H1 (cell line): ENCODE measurements around the gene BRD4. TPM values are rescaled to one million over a fixed set of nuclear protein-coding genes. Genes with fewer than 3 reads are reported as not detected.

Experiments used
- CTCF ChIA-PET: fragments of 300-600 bp; sonication (Branson Sonifier 250); formaldehyde crosslinking; loops from one replicate; lab custom pipeline; 2021; ENCODE audit not compliant: partially characterized antibody; lab: Charles Lee
- POLR2A ChIA-PET: fragments of 300-600 bp; sonication (Branson Sonifier 250); formaldehyde crosslinking; loops from one replicate; lab custom pipeline; 2021; ENCODE audit warnings: inconsistent platforms; ENCODE audit not compliant: partially characterized antibody; lab: Charles Lee
- DNase-seq, 2 experiments: peaks; one replicate each; pipeline versions ENCODE4 v3.0.0 to v3.0.0-alpha.2; 2010 to 2022; ENCODE audit warnings: low spot score in 2 of 2, low read depth in 1 of 2, mixed read lengths in 1 of 2
- FAIRE-seq: peaks from 2 replicates; lab custom pipeline; 2011; peaks lifted over from hg19 to GRCh38; lab: Jason Lieb, UNC
- H2AFZ ChIP-seq: 2 replicates; pipeline ENCODE4 v1.8.1; 2012; ENCODE audit warnings: low read length, inconsistent platforms
- H2AK5ac ChIP-seq: 2 replicates; pipeline ENCODE4 v1.6.1; 2013; ENCODE audit warnings: low read depth, low read length
- H2BK120ac ChIP-seq: replicated peaks from 2 replicates; pipeline ENCODE3; 2013; ENCODE audit warnings: low read depth, low read length, inconsistent platforms
- H2BK12ac ChIP-seq: 2 replicates; pipeline ENCODE4 v1.6.1; 2013; ENCODE audit warnings: low read depth, low read length
- H2BK15ac ChIP-seq: 2 replicates; pipeline ENCODE4 v1.6.1; 2013; ENCODE audit warnings: low read length
- H2BK20ac ChIP-seq: 2 replicates; pipeline ENCODE4 v1.6.1; 2013; ENCODE audit warnings: low read length
- H2BK5ac ChIP-seq: 2 replicates; pipeline ENCODE4 v1.6.1; 2013; ENCODE audit warnings: low read depth, low read length
- H3K14ac ChIP-seq: 2 replicates; pipeline ENCODE4 v1.6.1; 2013; ENCODE audit warnings: inconsistent platforms; ENCODE audit not compliant: insufficient read length
- H3K18ac ChIP-seq: 2 replicates; pipeline ENCODE4 v1.6.1; 2013; ENCODE audit warnings: low read length; ENCODE audit errors: extremely low read depth
- H3K23ac ChIP-seq: 2 replicates; pipeline ENCODE4 v1.6.1; 2013; ENCODE audit warnings: inconsistent platforms; ENCODE audit not compliant: insufficient read length
- H3K23me2 ChIP-seq: 2 replicates; pipeline ENCODE4 v1.6.1; 2013; ENCODE audit warnings: low read depth, low read length
- H3K27ac ChIP-seq: 2 replicates; pipeline ENCODE4 v1.6.1; 2011; ENCODE audit warnings: low read depth, low read length, inconsistent platforms
- H3K27me3 ChIP-seq, 4 experiments: replicated peaks in 1 of 4; 1 replicate in 1 of 4; 2 replicates in 3 of 4; pipeline versions ENCODE4 v1.6.1 to v1.8.1; 2011 to 2013; ENCODE audit warnings: low read length in 3 of 4, mild to moderate bottlenecking in 3 of 4, inconsistent platforms in 2 of 4, mixed read lengths in 2 of 4, moderate library complexity in 1 of 4; ENCODE audit not compliant: control insufficient read depth in 3 of 4, insufficient read depth in 3 of 4; ENCODE audit errors: extremely low read depth in 1 of 4
- H3K36me3 ChIP-seq, 4 experiments: 2 replicates each; pipeline versions ENCODE4 v1.6.1 to v1.8.1; 2011 to 2013; ENCODE audit warnings: mild to moderate bottlenecking in 4 of 4, low read length in 3 of 4, moderate library complexity in 2 of 4, control low read depth in 1 of 4, inconsistent platforms in 1 of 4; ENCODE audit not compliant: insufficient read depth in 4 of 4, control insufficient read depth in 2 of 4
- H3K4ac ChIP-seq: replicated peaks from 2 replicates; pipeline ENCODE3; 2013; ENCODE audit warnings: low read length, low read depth, mixed read lengths, inconsistent platforms; ENCODE audit not compliant: insufficient read length
- H3K4me1 ChIP-seq, 4 experiments: replicated peaks in 1 of 4; 1 replicate in 1 of 4; 2 replicates in 3 of 4; pipeline versions ENCODE4 v1.6.1 to v1.8.1; 2011 to 2013; ENCODE audit warnings: low read length in 3 of 4, inconsistent platforms in 2 of 4, mixed read lengths in 1 of 4; ENCODE audit not compliant: insufficient read depth in 4 of 4, control insufficient read depth in 3 of 4
- H3K4me2 ChIP-seq, 2 experiments: 2 replicates each; pipeline versions ENCODE4 v1.6.1 to v1.8.1; 2011 to 2013; ENCODE audit warnings: low read depth in 2 of 2, low read length in 2 of 2, control low read depth in 1 of 2, inconsistent platforms in 1 of 2, mild to moderate bottlenecking in 1 of 2; ENCODE audit not compliant: insufficient read depth in 1 of 2
- H3K4me3 ChIP-seq, 4 experiments: fragments of 200-600, 300-600 bp in 1 of 4; sonication (generic), shearing (Covaris generic), sonication (Bioruptor Twin) in 1 of 4; 2 replicates each; pipeline versions ENCODE4 v1.5.1 to v1.8.1; 2011 to 2016; ENCODE audit warnings: low read length in 4 of 4, low read depth in 3 of 4, control low read depth in 2 of 4, inconsistent platforms in 2 of 4, mild to moderate bottlenecking in 2 of 4, mixed read lengths in 1 of 4, moderate library complexity in 1 of 4; ENCODE audit not compliant: insufficient read depth in 2 of 4; ENCODE audit errors: extremely low read depth in 1 of 4
- H3K56ac ChIP-seq: replicated peaks from 2 replicates; pipeline ENCODE3; 2013; ENCODE audit warnings: low read depth, mild to moderate bottlenecking, mixed read lengths, low read length, inconsistent platforms; ENCODE audit not compliant: insufficient read length
- H3K79me1 ChIP-seq: 2 replicates; pipeline ENCODE4 v1.6.1; 2013; ENCODE audit warnings: low read depth, low read length, control low read depth
- H3K79me2 ChIP-seq, 2 experiments: 2 replicates each; pipeline versions ENCODE4 v1.6.1 to v1.8.1; 2012 to 2013; ENCODE audit warnings: low read length in 2 of 2, mild to moderate bottlenecking in 2 of 2, inconsistent platforms in 1 of 2; ENCODE audit not compliant: insufficient read depth in 2 of 2, control insufficient read depth in 1 of 2
- H3K9ac ChIP-seq, 4 experiments: replicated peaks in 1 of 4; 1 replicate in 1 of 4; 2 replicates in 3 of 4; pipeline versions ENCODE4 v1.6.1 to v1.8.1; 2011 to 2013; ENCODE audit warnings: low read depth in 3 of 4, low read length in 3 of 4, control low read depth in 2 of 4, mild to moderate bottlenecking in 2 of 4, moderate library complexity in 2 of 4, inconsistent platforms in 1 of 4; ENCODE audit errors: extremely low read depth in 1 of 4
- H3K9me3 ChIP-seq, 2 experiments: 2 replicates each; pipeline versions ENCODE4 v1.6.1 to v1.8.1; 2012 to 2013; ENCODE audit warnings: mild to moderate bottlenecking in 2 of 2, moderate library complexity in 2 of 2, control low read depth in 1 of 2, inconsistent platforms in 1 of 2, low read depth in 1 of 2, low read length in 1 of 2, mixed read lengths in 1 of 2; ENCODE audit not compliant: insufficient read depth in 2 of 2
- H4K20me1 ChIP-seq, 2 experiments: replicated peaks in 1 of 2; 2 replicates each; pipeline versions ENCODE3 to v1.8.1; 2011 to 2013; ENCODE audit warnings: inconsistent platforms in 2 of 2, low read length in 2 of 2, mild to moderate bottlenecking in 1 of 2; ENCODE audit not compliant: insufficient read depth in 2 of 2, control insufficient read depth in 1 of 2
- H4K5ac ChIP-seq: 2 replicates; pipeline ENCODE4 v1.6.1; 2013; ENCODE audit warnings: low read length, low read depth, mixed read lengths, inconsistent platforms; ENCODE audit not compliant: insufficient read length
- H4K8ac ChIP-seq: 2 replicates; pipeline ENCODE4 v1.8.0; 2013; ENCODE audit warnings: mild to moderate bottlenecking, moderate library complexity, low read length, inconsistent platforms; ENCODE audit not compliant: insufficient read depth; ENCODE audit errors: extremely low read depth
- H4K91ac ChIP-seq: replicated peaks from 2 replicates; pipeline ENCODE3; 2013; ENCODE audit warnings: low read length, mixed read lengths, inconsistent platforms; ENCODE audit not compliant: insufficient read length
- ASH2L ChIP-seq: fragments of 200-600, 300-600 bp; sonication (generic); IDR thresholded peaks from one replicate; pipeline ENCODE4 v1.7.1; 2017; ENCODE audit warnings: low read length
- CHD2 ChIP-seq: IDR thresholded peaks from 2 replicates; pipeline ENCODE4 v1.6.1; 2012; ENCODE audit warnings: low read length, improper control_type of control experiment
- JUN ChIP-seq: IDR thresholded peaks from 2 replicates; pipeline ENCODE4 v1.6.1; 2011; ENCODE audit warnings: low read depth, mild to moderate bottlenecking, improper control_type of control experiment, low read length
- KDM5A ChIP-seq: fragments of 200-600 bp; IDR thresholded peaks from 2 replicates; pipeline ENCODE4 v1.7.1; 2012; ENCODE audit warnings: mild to moderate bottlenecking, low read length, inconsistent platforms, mixed read lengths
- RXRA ChIP-seq: IDR thresholded peaks from 2 replicates; pipeline ENCODE4 v1.6.1; 2011; ENCODE audit warnings: low read depth, mild to moderate bottlenecking, low read length, moderate library complexity; ENCODE audit not compliant: insufficient read depth
- SIX5 ChIP-seq: IDR thresholded peaks from 2 replicates; pipeline ENCODE4 v1.6.1; 2011; ENCODE audit warnings: mild to moderate bottlenecking, low read depth, low read length
- SRF ChIP-seq: IDR thresholded peaks from 2 replicates; pipeline ENCODE4 v1.6.1; 2011; ENCODE audit warnings: mild to moderate bottlenecking, low read depth, low read length, moderate library complexity
- WGBS, 2 experiments: shearing (Covaris generic) in 1 of 2; methylation state at CpG; one replicate each; pipeline versions ENCODE4 v1.1.6 to v1.1.7; 2013 to 2015; ENCODE audit warnings: low lambda C conversion rate in 2 of 2, mixed read lengths in 2 of 2, inconsistent platforms in 1 of 2, low coverage in 1 of 2, missing lambda C conversion rate in 1 of 2; ENCODE audit not compliant: insufficient replicate concordance in 2 of 2, insufficient coverage in 1 of 2, insufficient read length in 1 of 2; ENCODE audit errors: extremely low coverage in 1 of 2, missing lambda C conversion rate in 1 of 2; 5-methylcytosine and 5-hydroxymethylcytosine counted together
- polyA plus RNA-seq, 7 experiments: library from polyadenylated mRNA; depleted of rRNA in 3 of 7; stranded (reverse) in 5 of 7; unstranded in 2 of 7; fragments of >200 nt in 5 of 7; fragments of 200-250 nt in 2 of 7; gene quantifications; 1 replicate in 5 of 7; 2 replicates in 1 of 7; 4 replicates in 1 of 7; pipeline versions ENCODE4 v1.2.1 to v1.2.3, GENCODE V29; 2011 to 2013; ENCODE audit warnings: missing spikeins in 2 of 7, mixed read lengths in 2 of 7
- total RNA-seq: library from RNA; stranded (reverse); fragmentation: NEBNext Ultra II Directional; extraction: Animal tissue kit (Norgen Biotek cat#: 25700); gene quantifications from 2 replicates; pipeline ENCODE4 v1.2.1, GENCODE V29; 2021
- TF ChIP-seq, protein P1 (sequence below): IDR thresholded peaks from 2 replicates; pipeline ENCODE4 v1.6.1; 2012; ENCODE audit warnings: low read length, inconsistent platforms
- TF ChIP-seq, protein P2 (sequence below): IDR thresholded peaks from 2 replicates; pipeline ENCODE4 v1.6.1; 2012; ENCODE audit warnings: inconsistent platforms
- TF ChIP-seq, protein P3 (sequence below): IDR thresholded peaks from 2 replicates; pipeline ENCODE4 v1.6.1; 2011; ENCODE audit warnings: low read length, improper control_type of control experiment

BRD4 gene
- total and polyA plus RNA-seq, 2 of the 8 experiments (the other 6 are each of a cell fraction or from before 2014, with no cell fraction given), result 14.1 to 146 TPM

DNA sequence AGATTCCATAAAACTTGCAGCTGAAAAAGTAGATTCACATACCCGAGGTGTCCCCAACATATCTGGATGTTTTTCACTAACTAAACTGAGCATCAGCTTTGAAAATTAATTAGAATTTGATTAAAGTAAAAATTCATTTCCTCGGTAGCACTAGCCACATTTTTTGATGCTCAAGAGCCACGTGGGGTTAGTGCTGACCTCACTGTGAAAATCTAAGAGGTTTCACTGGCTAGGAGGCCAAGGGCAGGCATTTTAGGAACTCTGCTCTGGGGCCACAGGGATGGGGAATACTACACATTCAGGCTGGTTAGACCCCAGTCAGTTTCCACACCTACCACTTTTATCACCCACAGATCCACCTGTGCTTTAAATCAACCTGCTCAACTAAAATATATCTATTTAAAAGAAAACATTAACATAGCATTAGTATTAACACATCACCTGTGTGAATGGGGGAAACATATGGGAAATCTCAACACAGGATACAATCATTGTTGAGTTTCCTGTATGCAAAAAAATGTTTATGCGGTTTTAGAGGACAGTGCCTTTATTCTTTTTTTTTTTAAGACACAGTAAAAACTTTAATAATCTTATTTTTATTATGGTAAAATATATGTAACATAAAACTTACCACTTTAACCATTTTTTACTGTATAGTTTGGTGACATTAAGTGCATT is 45.5 kb downstream of the BRD4 start:
- Histone ChIP-seq H3K27me3 (no peaks in the 10 kb centered on the region), H2BK120ac (no peak overlapping the region), H2BK15ac (no peak overlapping the region), H4K8ac (no peak overlapping the region), H3K79me2 (peaks cover 82 to 100% of the 10 kb centered on the region in 2 experiments), H3K23ac (no peak overlapping the region), H3K56ac (no peak overlapping the region), H3K4ac (no peak overlapping the region), H3K14ac (no peak overlapping the region), H2BK20ac (no peak overlapping the region), H4K20me1 (peaks cover 77 to 81% of the 10 kb centered on the region in 2 experiments), H2BK12ac (no peak overlapping the region), H3K18ac (no peak overlapping the region), H3K4me2 (no peak overlapping the region), H3K27ac (no peak overlapping the region), H3K4me3 (no peak overlapping the region), H4K91ac (no peak overlapping the region), H2AK5ac (no peak overlapping the region), H3K9ac (no peak overlapping the region), H3K23me2 (no peaks in the 10 kb centered on the region), H3K36me3 (no peaks in the 10 kb centered on the region), H4K5ac (no peak overlapping the region), H3K4me1 (peaks cover 5 to 26% (median 17%) of the 10 kb centered on the region in 4 experiments), H2BK5ac (no peak overlapping the region), H2AFZ (no peak overlapping the region), H3K9me3 (no peaks in the 10 kb centered on the region), H3K79me1 (peaks cover 29% of the 10 kb centered on the region)
- ChIA-PET POLR2A (interaction anchor here (1.4 kb wide), 1 partner anchor 16 kb away, joined by 3 read pairs; no protein-coding TSS in a partner anchor), CTCF (interaction anchor here (3.6 kb wide), 1 partner anchor 8 kb away, joined by 19 read pairs; no protein-coding TSS in a partner anchor)
- WGBS, 2 experiments, result 87% methylated on average over 4 of the region's 4 CpGs; no CpG with 5 or more reads in 1 of the 2 experiments
- FAIRE-seq, result no peak
- no peak for DNase-seq
- TF ChIP-seq CHD2 (no peak), JUN (no peak), SRF (no peak), RXRA (no peak), KDM5A (no peak), ASH2L (no peak), SIX5 (no peak)
- TF ChIP-seq, protein P1, sequence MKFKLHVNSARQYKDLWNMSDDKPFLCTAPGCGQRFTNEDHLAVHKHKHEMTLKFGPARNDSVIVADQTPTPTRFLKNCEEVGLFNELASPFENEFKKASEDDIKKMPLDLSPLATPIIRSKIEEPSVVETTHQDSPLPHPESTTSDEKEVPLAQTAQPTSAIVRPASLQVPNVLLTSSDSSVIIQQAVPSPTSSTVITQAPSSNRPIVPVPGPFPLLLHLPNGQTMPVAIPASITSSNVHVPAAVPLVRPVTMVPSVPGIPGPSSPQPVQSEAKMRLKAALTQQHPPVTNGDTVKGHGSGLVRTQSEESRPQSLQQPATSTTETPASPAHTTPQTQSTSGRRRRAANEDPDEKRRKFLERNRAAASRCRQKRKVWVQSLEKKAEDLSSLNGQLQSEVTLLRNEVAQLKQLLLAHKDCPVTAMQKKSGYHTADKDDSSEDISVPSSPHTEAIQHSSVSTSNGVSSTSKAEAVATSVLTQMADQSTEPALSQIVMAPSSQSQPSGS, result no peak
- TF ChIP-seq, protein P2, sequence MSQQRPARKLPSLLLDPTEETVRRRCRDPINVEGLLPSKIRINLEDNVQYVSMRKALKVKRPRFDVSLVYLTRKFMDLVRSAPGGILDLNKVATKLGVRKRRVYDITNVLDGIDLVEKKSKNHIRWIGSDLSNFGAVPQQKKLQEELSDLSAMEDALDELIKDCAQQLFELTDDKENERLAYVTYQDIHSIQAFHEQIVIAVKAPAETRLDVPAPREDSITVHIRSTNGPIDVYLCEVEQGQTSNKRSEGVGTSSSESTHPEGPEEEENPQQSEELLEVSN, result no peak
- TF ChIP-seq, protein P3, sequence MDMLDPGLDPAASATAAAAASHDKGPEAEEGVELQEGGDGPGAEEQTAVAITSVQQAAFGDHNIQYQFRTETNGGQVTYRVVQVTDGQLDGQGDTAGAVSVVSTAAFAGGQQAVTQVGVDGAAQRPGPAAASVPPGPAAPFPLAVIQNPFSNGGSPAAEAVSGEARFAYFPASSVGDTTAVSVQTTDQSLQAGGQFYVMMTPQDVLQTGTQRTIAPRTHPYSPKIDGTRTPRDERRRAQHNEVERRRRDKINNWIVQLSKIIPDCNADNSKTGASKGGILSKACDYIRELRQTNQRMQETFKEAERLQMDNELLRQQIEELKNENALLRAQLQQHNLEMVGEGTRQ, result no peak
